Tongue (tissue), 2 donors: ENCODE results near the gene MAGEA8. TPM values are rescaled to one million over a fixed set of nuclear protein-coding genes. Genes with fewer than 3 reads are reported as not detected.
"Not testable (repeated sequence)": the region's sequence is repeated elsewhere in the genome, so short reads cannot be mapped to it uniquely, and the experiment has no call there.

Experiments
- DNase-seq: peaks from one replicate; pipeline ENCODE4 v3.0.0-alpha.2; 2015
- total RNA-seq: library from RNA; depleted of rRNA; stranded (reverse); fragments of >200 nt; gene quantifications from one replicate; pipeline ENCODE4 v1.2.3, GENCODE V29; 2014

Gene MAGEA8
- total RNA-seq, 1 donor from 2014 or later = not detected

DNA sequence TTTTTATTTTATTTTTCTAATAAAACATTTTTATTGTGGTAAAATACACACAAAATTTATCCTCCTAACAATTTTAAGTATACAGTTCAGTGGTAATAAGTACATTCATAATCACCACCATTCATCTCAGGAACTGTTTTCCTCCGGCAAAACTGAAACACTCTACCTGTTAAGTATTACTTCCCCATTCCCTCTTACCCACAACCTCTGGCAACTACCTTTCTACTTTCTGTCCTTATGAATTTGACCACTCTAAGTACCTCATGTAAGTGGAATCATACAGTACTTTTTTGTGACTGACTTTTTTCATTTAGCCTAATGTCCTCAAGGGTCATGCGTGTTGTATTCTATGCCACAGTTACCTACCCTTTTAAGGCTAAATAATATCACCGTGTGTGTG is 27.3 kb downstream of the MAGEA8 start:
- DNase-seq = no peak

GRCh38 chrX:149908727-149909126 is 27.7 kb downstream of the MAGEA8 start:
- no peak for DNase-seq

GRCh38 chrX:149909324-149910177 is 28.6 kb downstream of the MAGEA8 start:
- DNase-seq = no peak

- no peak for DNase-seq
Observed at GRCh38 chrX:149910178-149910695, 29.3 kb downstream of the MAGEA8 start.

DNA sequence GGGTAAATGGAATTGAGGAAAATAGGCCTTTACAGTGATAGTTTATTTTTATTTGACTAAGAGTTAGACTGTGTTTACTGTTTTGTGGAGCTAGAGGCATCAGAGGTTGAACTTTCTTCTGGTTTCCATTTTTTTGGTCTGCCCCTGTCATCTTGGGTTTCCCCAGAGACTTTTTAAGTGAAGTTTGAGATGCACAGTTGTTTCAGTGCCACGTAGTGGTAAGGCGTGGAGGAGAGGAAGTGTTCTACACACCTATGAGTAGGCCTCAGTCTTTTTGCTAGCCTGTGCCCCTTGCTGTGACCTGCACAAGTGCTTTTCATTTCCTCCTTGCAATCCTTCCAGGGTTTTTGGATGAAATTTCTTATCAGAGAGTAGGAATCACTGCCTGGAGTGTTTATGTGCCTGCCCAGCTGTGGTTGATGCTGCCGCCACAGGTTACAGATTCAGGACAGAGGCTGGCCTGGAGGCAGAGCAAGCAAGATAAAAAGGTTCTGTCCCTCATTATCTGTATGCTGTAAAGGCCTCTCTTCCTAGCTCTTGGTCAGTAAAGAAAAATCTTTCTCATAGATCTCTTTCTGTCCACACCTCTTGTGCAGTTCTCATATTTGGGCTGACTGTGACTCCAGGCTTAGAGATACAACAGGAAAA is 35.9 kb downstream of the MAGEA8 start:
- no peak for DNase-seq

DNA sequence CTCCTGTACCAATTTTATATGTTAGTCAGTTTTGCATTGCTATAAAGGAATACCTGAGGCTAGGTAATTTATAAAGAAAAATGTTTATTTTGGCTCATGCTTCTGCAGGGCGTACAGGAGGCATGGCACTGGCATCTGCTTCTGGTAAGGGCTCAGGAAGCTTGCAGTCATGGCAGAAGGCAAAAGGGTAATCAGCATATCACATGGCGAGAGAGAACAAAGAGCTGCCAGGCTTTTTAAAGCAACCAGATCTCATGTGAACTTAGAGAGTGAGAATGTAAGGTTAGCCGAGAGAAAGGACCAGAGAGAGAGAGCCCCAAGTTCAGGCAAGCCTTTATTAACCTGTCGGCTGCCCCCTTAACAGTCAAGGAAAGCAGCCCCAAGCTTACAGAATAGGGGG is 42.9 kb downstream of the MAGEA8 start:
- DNase-seq = not testable (repeated sequence)

- DNase-seq = not testable (repeated sequence)
Observed at GRCh38 chrX:149924434-149924833, 43.5 kb downstream of the MAGEA8 start.

GRCh38 chrX:149927245-149927963 is 46.4 kb downstream of the MAGEA8 start:
- not testable (repeated sequence) for DNase-seq

DNA sequence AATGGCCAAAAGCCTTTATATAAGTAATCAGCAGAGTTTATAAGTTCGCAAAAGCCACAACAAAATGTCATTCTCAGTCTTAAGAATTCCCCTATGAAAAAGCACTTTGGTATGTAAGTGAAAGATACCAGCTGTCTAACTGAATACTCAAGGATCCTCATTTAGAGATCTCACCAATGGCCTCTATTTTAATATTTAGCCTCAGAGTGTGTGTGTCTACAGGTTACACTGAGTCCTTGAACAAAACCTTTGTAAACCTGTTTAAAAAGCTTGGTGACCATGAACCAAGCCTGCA is 46.9 kb downstream of the MAGEA8 start:
- DNase-seq = not testable (repeated sequence)

DNA sequence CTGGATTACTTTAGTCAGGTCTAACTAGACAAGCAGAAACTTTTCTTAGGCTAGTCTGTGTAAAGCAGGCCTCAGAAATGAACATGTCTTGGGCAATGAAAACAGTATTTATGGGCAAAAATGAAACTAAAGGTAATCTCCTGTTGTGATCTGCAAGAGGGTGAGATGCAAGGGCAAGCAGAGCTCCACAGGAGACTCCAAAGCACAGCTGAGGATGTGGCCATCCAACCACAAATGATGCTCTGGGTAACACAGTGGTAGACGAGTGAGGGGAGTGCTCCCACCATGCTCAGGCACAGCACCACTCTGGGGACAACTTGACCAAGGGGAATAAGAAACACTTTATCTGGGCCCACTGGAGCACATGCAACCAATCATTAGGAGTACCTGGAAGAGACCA is 47.7 kb downstream of the MAGEA8 start:
- DNase-seq = not testable (repeated sequence)

- DNase-seq = not testable (repeated sequence)
Observed at GRCh38 chrX:149929400-149929799, 48.4 kb downstream of the MAGEA8 start, which contains the start of gene HSFX4. Gene HSFX4 (plus strand): TSS chrX:149929573. CDS start chrX:149929645, 72 bp downstream.

DNA sequence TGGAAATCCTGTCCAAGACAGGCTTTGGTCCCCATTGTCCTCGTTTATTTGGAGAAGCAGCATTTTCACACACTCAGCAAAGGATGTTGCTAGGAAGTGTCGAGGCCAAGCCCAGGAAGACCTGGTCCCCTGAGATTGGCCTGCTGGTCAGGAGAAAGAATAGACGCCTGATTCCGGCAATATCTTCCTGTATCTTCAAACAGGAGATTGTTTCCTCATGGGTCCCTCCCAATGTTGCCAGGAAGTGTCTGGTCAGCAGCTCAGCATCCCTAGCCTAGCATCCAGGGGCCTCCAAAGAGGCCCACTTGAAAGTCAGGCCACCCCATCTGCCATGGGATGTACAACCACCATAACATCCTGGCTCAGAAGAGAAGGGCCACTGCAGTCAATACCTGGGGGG is 50.4 kb downstream of the MAGEA8 start:
- not testable (repeated sequence) for DNase-seq

DNA sequence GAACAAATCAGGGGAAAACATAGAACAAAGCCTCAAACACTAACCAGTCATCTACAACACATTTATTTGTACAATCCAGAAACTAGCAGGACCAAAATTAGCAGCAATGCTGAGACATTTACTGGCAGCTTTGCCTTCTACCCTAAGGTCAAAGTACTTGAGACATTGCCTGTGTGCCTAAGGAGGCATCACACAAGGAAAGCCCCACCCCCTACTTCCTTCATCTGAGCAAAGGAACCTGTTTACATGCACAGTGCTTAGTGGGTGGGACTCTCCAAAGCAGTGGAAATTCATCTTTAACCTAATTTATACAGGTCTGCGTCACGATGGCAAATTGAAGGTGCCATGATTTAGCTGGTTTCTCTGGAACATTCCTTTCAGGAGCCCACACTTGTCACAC is 51.2 kb downstream of the MAGEA8 start:
- DNase-seq = not testable (repeated sequence)

- DNase-seq = not testable (repeated sequence)
Observed at GRCh38 chrX:149932970-149933369, 52.0 kb downstream of the MAGEA8 start.

- not testable (repeated sequence) for DNase-seq
Observed at GRCh38 chrX:149933547-149933946, 52.6 kb downstream of the MAGEA8 start.

Other genes starting within 250 kb of the MAGEA8 start
- gene TMEM185A, start 249.4 kb upstream of the MAGEA8 start, total RNA-seq = 30.5 TPM
- 0.82 TPM for gene MAGEA11, start 169.1 kb upstream of the MAGEA8 start, total RNA-seq
- 2.9 TPM for gene HSFX1, start 107.1 kb upstream of the MAGEA8 start, total RNA-seq
- not detected for gene MAGEA9, start 99.3 kb upstream of the MAGEA8 start, total RNA-seq
- not detected for gene HSFX4, start 48.4 kb downstream of the MAGEA8 start, total RNA-seq
- gene EOLA2, start 57.3 kb downstream of the MAGEA8 start, total RNA-seq = 16.0 TPM